ENCODE measurements around the gene KCNAB2. TPM values are rescaled to one million over a fixed set of nuclear protein-coding genes. Genes with fewer than 3 reads are reported as not detected.

Gene KCNAB2
- total RNA-seq, 1 experiment from 2014 or later, result 28.5 TPM

DNA sequence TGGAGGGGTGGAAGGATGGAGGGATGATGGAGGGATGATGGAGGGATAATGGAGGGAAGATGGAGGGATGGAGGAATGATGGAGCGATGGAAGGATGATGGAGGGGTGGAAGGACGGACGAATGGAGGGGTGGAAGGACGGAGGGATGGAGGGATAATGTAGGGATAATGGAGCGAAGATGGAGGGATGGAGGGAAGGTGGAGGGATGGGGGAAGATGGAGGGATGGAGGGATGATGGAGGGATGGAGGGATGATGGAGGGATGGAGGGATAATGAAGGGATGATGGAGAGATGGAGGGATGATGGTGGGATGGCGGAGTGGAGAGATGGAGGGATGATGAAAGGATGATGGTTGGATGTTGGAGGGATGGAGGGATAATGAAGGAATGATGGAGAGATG lies 61.3 kb downstream of the KCNAB2 start:
- ATAC-seq (no peak), DNase-seq (no peak)
- intact Hi-C loops (cut with micrococcal nuclease), result no loop called here
- POLR2A ChIA-PET (ENCODE audit: unreplicated experiment), result no interaction called here
- H3K79me2 ChIP-seq (ENCODE audit: low read length), result no peaks in the 10 kb centered on the region
- H3K9me3 ChIP-seq (ENCODE audit: low read length), result no peaks in the 10 kb centered on the region
- H3K4me1 ChIP-seq (ENCODE audit: insufficient read depth, low read length), result peaks cover 4% of the 10 kb centered on the region; the same call in 1 of the 2 replicates
- no peaks in the 10 kb centered on the region for H3F3A ChIP-seq (ENCODE audit: low read length, unreplicated experiment)
- TF ChIP-seq EZH2 (IDR thresholded peaks at IDR 0.05; ENCODE audit: low read length, unreplicated experiment) (no peak), EZH2phosphoT487 (IDR thresholded peaks at IDR 0.05; ENCODE audit: borderline replicate concordance, low read length) (no peak)
- TF ChIP-seq, protein P1, sequence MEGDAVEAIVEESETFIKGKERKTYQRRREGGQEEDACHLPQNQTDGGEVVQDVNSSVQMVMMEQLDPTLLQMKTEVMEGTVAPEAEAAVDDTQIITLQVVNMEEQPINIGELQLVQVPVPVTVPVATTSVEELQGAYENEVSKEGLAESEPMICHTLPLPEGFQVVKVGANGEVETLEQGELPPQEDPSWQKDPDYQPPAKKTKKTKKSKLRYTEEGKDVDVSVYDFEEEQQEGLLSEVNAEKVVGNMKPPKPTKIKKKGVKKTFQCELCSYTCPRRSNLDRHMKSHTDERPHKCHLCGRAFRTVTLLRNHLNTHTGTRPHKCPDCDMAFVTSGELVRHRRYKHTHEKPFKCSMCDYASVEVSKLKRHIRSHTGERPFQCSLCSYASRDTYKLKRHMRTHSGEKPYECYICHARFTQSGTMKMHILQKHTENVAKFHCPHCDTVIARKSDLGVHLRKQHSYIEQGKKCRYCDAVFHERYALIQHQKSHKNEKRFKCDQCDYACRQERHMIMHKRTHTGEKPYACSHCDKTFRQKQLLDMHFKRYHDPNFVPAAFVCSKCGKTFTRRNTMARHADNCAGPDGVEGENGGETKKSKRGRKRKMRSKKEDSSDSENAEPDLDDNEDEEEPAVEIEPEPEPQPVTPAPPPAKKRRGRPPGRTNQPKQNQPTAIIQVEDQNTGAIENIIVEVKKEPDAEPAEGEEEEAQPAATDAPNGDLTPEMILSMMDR (conservative IDR thresholded peaks at IDR 0.05; ENCODE audit: low read depth, low read length), result no peak
- H3K27ac ChIP-seq (ENCODE audit: low read length), result no peak overlapping the region
- H4K20me1 ChIP-seq (ENCODE audit: low read length), result no peaks in the 10 kb centered on the region
- no TSS peak for BruUV-seq (replicated peaks)
- no peaks in the 10 kb centered on the region for H3K36me3 ChIP-seq (ENCODE audit: low read depth, low read length)
- H3K9ac ChIP-seq (ENCODE audit: low read length), result no peak overlapping the region
- H2AFZ ChIP-seq (ENCODE audit: low read length), result no peak overlapping the region
- no peaks in the 10 kb centered on the region for H3K9me2 ChIP-seq (replicated peaks; ENCODE audit: low read length)
- no peak overlapping the region for H3K4me3 ChIP-seq (ENCODE audit: low read length)
- no peak overlapping the region for H3K4me2 ChIP-seq (ENCODE audit: low read length)
- no peaks in the 10 kb centered on the region for H3K27me3 ChIP-seq (ENCODE audit: low read length)
- CTCF ChIA-PET, result no interaction called here

- ChIA-PET POLR2A (ENCODE audit: unreplicated experiment) (no interaction called here), CTCF (no interaction called here)
- BruUV-seq (replicated peaks), result no TSS peak
- no peak for ATAC-seq
- Histone ChIP-seq H3K36me3 (ENCODE audit: low read depth, low read length) (no peaks in the 10 kb centered on the region), H3K4me2 (ENCODE audit: low read length) (no peak overlapping the region), H4K20me1 (ENCODE audit: low read length) (no peaks in the 10 kb centered on the region), H3K9ac (ENCODE audit: low read length) (no peak overlapping the region), H3K9me2 (replicated peaks; ENCODE audit: low read length) (no peaks in the 10 kb centered on the region), H3F3A (ENCODE audit: low read length, unreplicated experiment) (no peaks in the 10 kb centered on the region), H3K27me3 (ENCODE audit: low read length) (no peaks in the 10 kb centered on the region), H3K4me1 (ENCODE audit: insufficient read depth, low read length) (peaks cover 4% of the 10 kb centered on the region; the same call in 1 of the 2 replicates), H3K9me3 (ENCODE audit: low read length) (no peaks in the 10 kb centered on the region), H3K27ac (ENCODE audit: low read length) (no peak overlapping the region), H3K79me2 (ENCODE audit: low read length) (no peaks in the 10 kb centered on the region), H3K4me3 (ENCODE audit: low read length) (no peak overlapping the region), H2AFZ (ENCODE audit: low read length) (no peak overlapping the region)
- DNase-seq, result no peak
- TF ChIP-seq EZH2 (IDR thresholded peaks at IDR 0.05; ENCODE audit: low read length, unreplicated experiment), result no peak
- TF ChIP-seq, protein P1 (conservative IDR thresholded peaks at IDR 0.05; ENCODE audit: low read depth, low read length), result no peak
- no peak for TF ChIP-seq EZH2phosphoT487 (IDR thresholded peaks at IDR 0.05; ENCODE audit: borderline replicate concordance, low read length)
- intact Hi-C loops (cut with micrococcal nuclease), result loop anchor here (1.0 to 2.0 kb wide), 3 partner anchors 55 to 235 kb away; no protein-coding TSS in a partner anchor
Measured at GRCh38 chr1:6107409-6108356, 62.0 kb downstream of the KCNAB2 start.

DNA sequence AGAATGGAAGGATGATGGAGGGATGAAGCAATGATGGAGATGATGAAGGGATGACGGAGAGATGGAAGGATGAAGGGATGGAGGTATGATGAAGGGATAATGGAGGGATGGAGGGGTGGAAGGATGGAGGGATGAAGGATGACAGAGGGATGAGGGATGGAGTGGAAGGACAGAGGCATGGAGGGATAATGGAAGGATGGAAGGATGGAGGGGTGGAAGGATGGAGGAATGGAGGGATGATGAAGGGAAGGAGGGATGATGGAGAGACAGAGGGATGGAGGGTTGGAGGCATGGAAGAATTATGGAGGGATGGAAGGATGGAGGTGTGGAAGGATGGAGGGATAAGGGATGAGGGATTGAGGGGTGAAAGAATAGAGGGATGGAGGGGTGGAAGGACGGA lies 62.8 kb downstream of the KCNAB2 start:
- ChIA-PET CTCF (interaction anchor here (0.6 to 1.1 kb wide), 5 partner anchors 56 to 137 kb away, joined by 3 to 15 read pairs (median 9); no protein-coding TSS in a partner anchor), POLR2A (ENCODE audit: unreplicated experiment) (no interaction called here)
- H3K79me2 ChIP-seq (ENCODE audit: low read length), result no peaks in the 10 kb centered on the region
- no peaks in the 10 kb centered on the region for H4K20me1 ChIP-seq (ENCODE audit: low read length)
- no peaks in the 10 kb centered on the region for H3K36me3 ChIP-seq (ENCODE audit: low read depth, low read length)
- no peak overlapping the region for H3K4me2 ChIP-seq (ENCODE audit: low read length)
- H2AFZ ChIP-seq (ENCODE audit: low read length), result no peak overlapping the region
- H3K9ac ChIP-seq (ENCODE audit: low read length), result no peak overlapping the region
- ATAC-seq (no peak), DNase-seq (no peak)
- no peaks in the 10 kb centered on the region for H3K9me2 ChIP-seq (replicated peaks; ENCODE audit: low read length)
- intact Hi-C loops (cut with micrococcal nuclease), result loop anchor here (1.0 to 2.0 kb wide), 3 partner anchors 56 to 234 kb away; no protein-coding TSS in a partner anchor
- TF ChIP-seq EZH2phosphoT487 (IDR thresholded peaks at IDR 0.05; ENCODE audit: borderline replicate concordance, low read length) (no peak), EZH2 (IDR thresholded peaks at IDR 0.05; ENCODE audit: low read length, unreplicated experiment) (no peak)
- TF ChIP-seq, protein P1 (conservative IDR thresholded peaks at IDR 0.05; ENCODE audit: low read depth, low read length), result no peak
- peaks cover 4% of the 10 kb centered on the region; the same call in 1 of the 2 replicates for H3K4me1 ChIP-seq (ENCODE audit: insufficient read depth, low read length)
- H3K27me3 ChIP-seq (ENCODE audit: low read length), result no peaks in the 10 kb centered on the region
- no peak overlapping the region for H3K4me3 ChIP-seq (ENCODE audit: low read length)
- H3K27ac ChIP-seq (ENCODE audit: low read length), result no peak overlapping the region
- no peaks in the 10 kb centered on the region for H3F3A ChIP-seq (ENCODE audit: low read length, unreplicated experiment)
- BruUV-seq (replicated peaks), result no TSS peak
- H3K9me3 ChIP-seq (ENCODE audit: low read length), result no peaks in the 10 kb centered on the region
